ENCODE measurements around the gene TMPRSS2.

- TF ChIP-seq CTCF (IDR thresholded peaks at IDR 0.05) (no peak), POLR2A (IDR thresholded peaks at IDR 0.05) (no peak)
Observed at GRCh38 chr21:41536827-41537103, 28.8 kb upstream of the TMPRSS2 start.
